ENCODE measurements around the gene SLC35A3.
"Not testable (repeated sequence)": the region's sequence is repeated elsewhere in the genome, so short reads cannot be mapped to it uniquely, and the experiment has no call there.

SLC35A3 gene

DNA sequence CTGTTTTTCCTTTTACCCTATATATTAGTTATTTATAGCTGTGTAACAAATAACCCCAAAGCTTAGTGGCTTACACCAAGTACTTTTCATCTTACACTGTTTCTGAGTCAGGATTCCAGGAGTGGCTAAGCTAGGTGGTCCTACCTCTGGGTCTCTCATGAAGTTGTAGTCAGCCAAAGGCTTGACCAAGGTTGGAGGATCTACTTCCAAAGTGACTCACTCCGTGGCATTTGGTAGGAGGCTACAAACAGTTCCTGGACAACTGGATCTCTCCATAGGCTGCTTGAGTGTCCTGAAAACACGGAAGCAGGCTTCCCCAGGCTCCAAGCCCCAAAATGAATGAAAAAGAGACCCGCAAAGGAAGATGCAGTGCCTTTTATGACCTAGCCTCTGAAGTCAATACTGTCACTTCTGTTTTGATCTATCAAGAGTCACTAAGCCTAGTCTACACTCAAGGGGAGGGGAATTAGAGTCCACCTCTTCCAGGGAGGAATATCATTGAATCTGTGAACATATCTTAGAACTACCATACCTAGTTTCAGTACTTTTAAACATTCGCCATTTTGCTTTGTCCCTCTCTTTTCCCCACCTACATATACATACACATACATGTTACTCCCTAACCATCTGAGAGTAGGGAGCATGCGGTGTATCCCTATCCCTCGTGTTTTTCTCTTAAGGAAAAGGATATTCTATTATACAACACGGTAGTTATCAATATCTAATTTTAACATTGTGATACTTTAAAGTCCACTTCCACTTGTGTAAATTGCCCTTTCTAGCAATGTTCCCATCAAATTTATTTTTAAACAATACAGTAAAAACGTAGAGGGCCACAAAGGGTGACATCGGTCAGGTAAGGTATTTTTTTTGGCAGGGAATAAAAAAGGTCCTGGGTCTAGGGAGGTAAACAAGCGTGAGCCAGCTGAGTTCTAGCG, 67.2 kb downstream of the SLC35A3 start:
- DNase-seq: no peak

DNA sequence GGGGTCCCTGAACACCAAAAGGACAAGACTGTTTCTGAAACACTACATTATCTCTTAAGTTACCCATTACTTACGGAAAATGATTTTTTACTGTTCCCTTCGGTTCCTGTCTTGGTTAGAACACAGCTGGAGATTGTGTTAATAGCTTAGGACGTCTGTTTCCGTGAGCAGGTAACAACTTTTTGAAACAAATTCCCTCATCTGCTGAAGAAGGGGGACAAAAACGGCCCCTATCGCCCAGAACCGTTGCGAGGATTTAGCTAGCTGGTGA, 67.8 kb downstream of the SLC35A3 start:
- no peak for DNase-seq

DNA sequence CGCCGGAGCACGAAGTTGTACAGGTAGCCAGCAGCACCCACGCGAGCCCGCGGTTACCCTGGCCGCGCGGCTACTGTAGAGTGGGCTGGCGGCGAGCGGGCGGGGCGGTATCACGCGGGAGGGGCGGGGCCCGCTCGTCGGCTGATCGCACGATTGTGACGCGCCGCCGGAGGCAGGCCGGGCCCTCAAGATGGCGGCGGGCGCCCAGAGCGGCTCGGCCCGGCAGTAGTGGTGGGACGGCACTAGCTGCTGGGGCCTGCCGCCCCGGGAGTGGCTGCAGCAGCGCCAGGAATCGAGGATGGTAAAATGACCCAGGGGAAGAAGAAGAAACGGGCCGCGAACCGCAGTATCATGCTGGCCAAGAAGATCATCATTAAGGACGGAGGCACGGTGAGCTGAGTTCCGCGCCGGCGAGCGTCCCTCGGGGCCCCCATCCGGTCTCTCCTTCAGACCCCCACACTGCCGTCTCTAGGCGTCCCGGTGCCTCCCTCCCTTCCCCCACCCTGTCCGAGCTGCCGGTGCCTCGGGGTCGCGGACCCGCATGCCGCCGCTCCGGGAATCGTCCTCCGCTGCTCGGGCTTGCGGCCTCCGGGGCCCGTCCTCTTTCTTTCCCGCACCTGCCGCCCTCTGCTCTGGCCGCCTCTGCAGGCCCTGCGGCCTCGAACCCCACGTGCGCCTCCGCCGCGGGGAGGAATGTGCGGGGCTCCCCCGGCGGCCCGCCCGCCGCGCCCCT, 68.3 kb downstream of the SLC35A3 start:
- peak; percentile 69 for DNase-seq

DNA sequence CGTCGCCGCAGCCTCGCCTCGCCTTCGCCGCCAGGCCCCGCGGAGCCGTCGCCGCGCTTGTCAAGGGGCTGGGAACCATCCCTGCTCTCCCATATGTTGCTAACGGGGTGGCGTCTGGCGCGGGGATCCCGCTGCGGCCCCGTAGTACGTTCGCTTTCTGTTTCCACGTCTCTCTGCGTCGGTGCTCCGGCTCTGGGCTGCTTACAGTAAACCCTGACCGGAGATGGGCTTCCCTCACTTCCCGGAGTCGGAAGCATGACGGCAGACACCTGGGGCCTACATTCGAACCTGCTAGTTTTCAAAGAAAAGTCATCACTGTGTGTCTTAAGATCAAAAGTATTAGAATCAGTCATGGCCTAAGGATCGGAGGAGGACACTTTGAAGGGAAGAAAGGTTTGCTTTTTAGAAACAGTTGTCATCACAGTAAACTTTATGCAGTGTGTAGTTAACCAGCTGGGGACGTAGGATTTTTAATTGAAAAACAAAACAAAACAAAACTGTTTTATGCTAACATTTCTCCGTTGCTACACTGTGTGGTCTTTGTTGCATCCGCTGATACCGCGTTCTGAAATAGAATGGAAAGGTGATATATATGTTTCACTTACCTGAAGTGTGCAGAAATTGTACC, 69.0 kb downstream of the SLC35A3 start:
- DNase-seq: peak; percentile 52

DNA sequence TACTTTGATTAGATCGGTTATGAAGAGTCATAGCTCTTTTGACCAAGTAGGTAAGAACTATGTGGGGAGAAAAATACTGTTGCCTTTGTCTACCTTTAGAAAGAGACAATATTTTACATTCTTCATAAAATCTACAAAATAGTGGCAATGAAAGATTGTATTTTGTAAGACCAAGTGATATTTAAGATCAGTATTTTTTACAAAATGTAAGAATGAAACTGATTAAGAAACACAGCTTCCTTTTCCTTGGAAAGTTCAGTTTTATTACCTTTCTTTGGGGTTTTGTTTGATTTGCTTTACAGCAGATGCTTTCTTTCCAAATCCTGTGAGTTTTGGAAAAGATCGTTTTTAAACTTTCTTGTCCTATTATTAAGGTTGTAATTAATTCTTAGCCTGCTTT, 69.8 kb downstream of the SLC35A3 start:
- DNase-seq: no peak

DNA sequence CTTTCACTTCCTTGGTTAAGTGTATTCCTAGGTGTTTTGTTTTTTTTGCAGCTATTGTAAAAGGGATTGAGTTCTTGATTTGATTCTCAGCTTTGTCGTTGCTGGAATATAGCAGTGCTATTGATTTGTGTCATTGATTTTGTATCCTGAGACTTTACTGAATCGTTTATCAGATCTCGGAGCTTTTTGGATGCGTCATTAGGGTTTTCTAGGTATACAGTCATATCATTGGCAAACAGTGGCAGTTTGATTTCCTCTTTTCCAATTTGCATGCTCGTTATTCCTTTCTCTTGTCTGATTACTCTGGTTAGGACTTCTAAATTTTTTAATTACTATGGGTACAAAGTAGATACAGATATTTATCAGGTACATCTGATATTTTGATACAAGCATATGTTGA, 75.4 kb downstream of the SLC35A3 start:
- no peak for DNase-seq

DNA sequence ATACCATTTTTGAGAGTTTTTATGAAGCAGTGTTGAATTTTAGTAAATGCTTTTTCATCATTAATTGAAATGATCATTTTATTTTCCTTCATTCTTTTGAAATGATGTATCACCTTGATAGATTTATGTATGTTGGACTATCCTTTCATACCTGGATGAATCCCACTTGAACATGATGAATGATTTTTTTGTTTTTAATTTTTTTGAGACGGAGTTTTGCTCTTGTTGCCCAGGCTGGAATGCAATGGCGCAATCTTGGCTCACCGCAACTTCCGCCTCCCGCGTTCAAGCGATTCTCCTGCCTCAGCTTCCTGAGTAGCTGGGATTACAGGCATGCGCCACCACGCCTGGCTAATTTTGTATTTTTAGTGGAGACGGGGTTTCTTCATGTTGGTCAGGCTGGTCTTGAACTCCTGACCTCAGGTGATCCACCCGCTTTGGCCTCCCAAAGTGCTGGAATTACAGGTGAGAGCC, 77.5 kb downstream of the SLC35A3 start:
- not testable (repeated sequence) for DNase-seq

DNA sequence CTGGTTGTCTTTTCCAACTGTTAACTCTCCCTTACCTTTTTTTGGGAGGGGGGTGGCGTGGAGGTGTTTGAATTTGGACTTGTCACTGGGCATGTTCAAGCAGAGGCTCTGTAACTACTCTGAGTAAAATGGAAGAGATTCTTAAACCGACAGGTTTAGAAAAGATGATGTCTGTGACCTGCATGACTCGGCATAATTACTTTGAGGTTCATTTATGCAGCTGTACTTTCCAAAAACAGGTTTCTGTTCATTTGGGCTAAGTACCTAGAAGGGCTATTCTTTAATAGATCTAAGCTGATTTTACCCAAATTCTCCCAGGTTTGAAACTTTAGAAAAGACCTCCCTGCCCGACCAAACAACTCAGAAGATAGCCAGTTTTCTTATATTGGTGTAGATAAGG, 80.3 kb downstream of the SLC35A3 start:
- no peak for DNase-seq

DNA sequence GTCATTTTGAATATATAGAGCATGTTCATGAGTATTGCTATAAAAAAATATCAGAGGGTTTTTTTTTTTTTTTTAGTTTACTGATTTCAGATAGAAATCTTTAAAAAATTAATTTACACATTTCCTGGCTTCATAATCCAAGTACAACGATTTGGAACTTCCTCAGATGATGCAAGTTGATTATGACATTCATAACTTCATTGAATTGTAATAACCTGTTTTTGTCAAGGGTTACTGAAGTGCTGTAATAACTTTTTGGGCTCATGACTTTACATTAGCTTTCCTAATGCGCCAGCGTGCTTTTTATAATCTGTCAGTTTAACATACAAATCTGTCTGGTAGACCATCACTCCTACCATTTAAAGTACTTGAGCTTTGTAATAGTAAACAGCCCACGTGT, 81.6 kb downstream of the SLC35A3 start:
- no peak for DNase-seq

DNA sequence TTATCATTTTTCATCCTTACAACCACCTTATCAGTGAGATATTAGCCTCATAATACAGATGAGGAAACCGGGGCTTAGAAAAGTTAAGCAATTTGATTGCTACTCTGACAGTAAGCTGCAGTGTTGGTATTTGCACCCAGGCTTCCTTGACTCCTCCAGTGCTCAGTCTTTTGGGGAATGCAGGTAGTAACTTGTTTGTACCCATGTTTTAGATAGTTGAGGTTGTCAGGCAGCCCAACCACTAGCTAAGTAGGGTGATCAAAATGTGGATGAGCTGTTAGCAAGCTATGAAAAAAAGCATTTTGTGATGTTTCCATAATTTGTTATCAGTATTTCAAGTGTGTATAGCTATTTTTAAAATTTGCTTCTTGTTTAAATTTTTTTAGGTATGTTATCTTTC, 82.1 kb downstream of the SLC35A3 start:
- no peak for DNase-seq

DNA sequence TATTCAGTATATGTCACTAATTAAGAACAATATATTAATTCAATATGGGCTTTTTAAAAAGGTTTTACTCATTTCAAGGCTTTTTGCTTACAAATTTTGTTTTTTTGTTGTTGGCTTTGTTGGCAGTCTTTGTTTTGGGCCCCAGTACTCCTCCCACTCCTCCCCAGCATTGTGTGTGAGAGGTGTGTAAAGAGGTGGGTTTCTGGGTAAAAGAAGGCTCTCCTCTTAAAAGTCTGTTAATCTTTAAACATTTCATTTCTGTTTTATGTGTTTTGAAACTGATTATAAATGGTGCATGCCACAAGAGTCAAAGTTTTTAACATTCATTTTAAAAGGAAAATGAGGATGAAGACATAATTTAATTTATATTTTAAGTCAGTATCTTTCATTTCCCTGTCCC, 83.3 kb downstream of the SLC35A3 start:
- no peak for DNase-seq

DNA sequence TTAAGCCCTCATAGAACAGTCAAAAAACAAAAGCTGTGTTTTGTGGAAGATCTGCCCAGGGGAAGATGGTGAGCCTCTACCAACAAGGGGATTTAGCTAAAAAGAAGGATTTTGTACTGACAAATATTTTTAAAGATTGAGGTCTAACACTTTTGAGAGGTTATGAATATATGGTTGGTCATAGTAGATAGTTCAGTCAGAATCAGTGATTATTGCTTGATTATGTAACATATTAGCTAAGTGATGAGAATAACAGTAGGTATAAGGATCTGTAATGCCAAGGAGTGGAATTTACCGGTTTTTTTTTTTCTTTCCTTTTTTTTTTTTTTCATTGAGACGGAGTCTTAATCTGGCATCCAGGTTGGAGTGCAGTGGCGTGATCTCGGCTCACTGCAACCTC, 83.9 kb downstream of the SLC35A3 start:
- DNase-seq: no peak

DNA sequence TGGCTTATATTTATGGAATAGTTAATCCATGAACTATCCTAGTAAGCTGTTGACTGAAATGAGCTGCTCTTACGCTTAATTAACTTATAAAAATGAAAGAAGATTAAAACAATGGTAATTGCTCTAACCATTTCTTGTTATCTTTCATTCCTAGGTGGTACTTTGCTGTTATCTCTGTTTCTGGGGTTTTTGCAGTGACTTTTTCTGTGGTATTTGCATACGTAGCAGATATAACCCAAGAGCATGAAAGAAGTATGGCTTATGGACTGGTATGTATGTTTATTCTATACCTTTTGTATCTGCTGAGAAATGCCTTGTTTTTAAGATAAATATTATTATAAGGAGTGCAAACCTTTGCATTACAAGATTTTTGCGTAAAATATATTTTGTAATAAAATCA, 91.9 kb downstream of the SLC35A3 start:
- DNase-seq: no peak

DNA sequence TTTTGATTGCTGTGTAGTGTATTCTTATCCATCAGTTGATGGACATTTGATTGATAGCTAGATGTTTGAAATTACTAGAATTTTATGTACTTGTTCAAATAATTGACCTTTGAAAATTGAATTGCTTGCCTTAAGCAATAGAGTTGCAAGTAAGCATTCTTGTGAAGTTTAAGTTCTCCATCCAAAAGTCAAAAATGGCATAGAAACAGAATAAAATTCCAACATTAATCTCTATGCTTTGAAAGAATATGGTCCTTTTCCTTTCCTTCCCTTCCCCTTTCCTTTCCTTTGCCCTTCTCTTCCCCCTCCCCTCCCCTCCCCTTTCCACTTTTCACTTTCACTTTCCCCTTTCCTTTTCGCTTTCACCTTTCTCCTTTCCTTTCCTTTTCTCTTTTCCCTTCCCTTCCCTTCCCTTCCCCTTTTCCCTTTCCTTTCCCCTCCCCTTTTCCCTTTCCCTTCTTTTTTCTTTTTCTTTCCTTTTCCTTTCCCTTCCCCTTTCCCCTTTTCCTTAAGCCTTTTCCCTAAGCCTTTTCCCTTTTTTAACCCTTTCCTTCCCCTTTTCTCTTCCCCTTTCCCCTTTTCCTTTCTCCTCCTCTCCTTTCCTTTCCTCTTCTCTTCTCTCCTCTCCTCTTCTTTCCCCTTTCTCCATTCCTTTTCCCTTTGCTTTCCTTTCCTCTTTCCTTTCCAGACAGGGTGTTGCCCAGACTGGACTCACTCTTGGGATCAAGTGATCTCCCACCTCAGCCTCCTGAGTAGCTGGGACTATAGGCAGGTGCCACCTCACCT, 95.6 kb downstream of the SLC35A3 start:
- no peak for DNase-seq

DNA sequence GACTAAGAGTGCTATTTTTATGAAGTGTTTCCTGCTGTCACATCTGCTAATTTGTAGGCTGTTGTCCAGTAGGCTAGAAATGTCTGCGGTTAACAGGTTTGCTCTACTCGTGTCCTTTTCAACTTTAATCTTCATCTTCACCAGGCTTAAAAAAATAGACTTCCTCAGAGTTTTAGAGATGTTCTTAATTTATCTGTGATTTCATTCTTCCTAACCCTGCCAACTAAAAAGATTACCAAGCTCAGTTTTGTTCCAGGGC, 96.1 kb downstream of the SLC35A3 start:
- DNase-seq: no peak

DNA sequence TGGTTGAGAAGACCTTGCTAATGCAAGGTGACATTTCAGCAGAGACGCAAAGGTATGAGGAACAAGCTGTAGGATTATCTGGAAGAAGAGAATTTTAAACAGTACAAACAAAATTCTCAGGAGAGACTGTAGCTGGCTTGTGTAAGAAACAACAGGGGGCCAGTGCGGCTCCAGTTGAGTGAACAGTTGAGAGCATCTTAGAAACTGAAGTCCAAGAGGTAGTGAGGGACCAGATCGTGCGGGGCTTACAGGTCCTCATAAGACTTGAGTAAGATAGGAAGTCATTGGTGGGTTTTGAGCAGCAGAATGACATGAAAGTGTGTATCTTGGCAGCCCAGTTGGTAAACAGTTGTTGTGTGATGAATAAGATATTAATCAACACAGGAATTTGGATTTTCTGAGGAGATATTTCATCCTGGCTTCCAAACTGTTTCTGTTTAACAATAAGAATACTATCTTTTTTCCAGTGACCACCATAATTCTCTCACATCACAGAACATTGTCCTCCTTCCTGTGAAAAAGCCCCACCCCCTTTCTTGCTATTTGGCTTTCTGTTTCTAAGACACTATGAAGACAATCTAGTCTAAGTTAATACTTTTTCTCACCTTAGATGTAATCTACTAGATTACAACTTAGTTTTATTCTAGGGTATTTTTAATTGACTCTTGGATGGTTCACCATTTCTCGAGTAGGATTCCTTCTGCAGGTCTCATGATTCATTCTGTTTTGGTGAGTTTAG, 100.6 kb downstream of the SLC35A3 start:
- no peak for DNase-seq

DNA sequence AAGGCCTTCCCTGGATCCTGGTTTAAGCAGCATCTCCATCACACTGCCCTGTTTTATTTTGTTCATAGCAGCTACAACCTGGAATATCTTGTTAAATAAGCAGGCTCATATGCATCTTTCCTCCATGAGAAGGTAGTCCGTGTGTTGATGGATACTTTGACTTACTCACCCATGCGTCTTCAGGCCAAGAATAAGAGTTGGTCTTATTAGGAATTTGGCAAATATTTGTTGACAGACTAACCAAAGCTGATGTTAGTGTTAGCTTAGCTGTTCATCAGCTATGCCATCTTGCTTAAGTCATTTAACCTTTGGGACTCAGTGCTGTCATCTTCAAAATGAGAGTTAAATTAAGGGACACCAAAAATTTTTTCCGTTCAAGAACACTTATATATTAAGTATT, 103.7 kb downstream of the SLC35A3 start:
- DNase-seq: no peak

DNA sequence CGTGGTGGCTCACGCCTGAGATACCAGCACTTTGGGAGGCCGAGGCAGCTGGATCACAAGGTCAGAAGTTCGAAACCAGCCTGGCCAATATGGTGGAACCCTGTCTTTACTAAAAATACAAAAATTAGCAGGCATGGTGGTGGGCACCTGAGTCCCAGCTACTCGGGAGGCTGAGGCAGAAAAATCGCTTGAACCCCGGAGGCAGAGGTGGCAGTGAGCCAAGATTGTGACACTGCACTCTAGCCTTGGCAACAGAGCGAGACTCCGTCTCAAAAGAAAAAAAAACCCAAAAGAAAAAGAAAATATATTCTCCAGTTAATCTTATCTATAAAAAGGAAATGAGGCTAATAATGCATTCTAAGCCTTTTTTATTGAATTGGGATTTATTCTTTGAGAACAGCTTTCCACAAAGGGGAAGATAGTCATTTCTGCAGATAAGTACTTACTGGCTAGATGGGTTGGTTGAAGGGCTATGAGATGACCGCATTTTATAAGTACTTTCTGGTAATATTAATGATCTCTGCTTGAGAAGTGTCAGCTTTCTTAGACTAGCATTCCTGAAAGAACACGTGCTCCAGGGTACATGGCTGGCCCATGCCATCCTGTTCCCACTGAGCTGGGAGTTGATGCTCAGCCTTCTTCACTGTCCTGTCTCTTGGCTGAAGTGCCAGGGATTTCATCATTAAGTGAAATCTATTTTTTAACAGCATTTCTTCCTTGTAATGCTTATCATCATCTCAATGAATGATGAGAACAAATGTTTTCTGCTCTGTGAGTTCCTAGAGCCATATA, 105.0 kb downstream of the SLC35A3 start:
- no peak for DNase-seq

DNA sequence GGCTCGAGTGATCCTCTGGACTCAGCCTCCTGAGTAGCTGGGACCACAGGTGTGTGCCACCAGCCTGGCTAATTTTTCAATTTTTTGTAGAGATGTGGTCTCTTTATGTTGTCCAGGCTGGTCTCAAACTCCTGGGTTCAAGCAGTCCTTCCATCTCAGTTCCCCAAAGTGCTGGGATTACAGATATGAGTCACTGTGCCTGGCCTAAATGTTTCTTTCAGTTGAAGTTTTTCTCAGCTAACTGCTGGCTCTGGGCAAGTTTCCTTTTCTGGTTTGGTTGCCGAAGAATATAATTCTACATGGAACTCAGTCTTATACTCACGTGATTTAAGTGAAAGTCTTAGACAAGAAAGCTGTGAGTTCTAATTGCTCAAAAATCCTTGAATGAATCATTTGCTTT, 106.0 kb downstream of the SLC35A3 start:
- DNase-seq: no peak

DNA sequence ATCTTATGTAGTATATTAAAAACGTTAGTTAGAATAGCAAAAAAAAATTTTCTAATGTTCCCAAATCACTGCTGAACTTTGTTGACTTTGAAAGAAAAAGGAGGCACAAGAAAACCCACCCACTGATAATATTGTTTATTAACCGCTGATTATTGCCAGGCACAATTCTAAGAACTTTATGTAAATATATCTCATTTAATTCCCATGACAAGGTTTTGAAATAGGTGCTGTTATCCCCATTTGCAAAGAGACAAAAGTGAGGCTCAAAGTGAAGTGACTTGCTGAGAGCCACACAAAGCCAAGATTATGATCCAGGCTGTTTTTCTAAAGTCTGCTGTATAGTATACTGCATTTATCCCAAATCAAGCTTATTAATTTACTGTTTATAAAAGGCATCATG, 106.5 kb downstream of the SLC35A3 start:
- DNase-seq: no peak

DNA sequence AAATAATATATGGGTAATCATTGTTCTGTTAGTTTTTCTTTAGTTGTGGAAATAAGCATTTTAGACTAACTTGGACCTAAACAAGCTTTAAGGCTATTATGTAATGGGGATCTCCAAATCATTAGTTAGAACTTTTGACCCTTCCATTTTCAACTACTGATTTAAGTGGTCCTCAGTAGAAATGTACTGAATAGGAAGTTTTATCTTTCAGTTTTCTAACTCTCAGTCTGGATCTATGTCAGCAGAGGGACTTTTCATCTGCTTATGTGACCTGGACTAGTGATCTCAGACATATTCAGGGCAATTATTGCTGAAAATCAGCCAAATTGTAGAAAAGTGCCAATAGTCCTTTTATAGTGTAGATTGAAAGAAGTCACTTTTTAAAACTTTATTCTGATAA, 106.9 kb downstream of the SLC35A3 start:
- DNase-seq: no peak

DNA sequence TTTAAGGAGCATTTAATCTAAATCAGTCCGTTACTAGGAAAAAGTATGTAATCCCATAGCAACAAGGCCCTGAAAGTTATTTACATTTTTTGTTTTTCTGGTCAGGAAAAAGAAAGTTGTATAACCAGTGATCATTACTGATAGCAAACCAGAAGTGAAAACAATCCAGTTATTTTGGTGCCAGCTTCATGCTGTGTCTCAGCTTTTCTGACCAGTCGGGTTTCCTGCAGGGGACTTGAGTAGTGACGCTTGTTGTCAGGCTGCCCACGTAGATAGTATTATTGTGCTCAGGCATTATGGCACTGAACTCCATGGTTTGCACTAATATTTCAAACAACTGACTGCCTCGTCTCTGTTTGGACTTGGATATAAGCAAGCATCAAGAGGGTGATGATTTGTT, 107.7 kb downstream of the SLC35A3 start:
- no peak for DNase-seq

Measured in NCI-H526 treated with DMSO at 0.1 percent for 48 hours (cell line).